GM12873 (cell line): ENCODE data around the gene RTP4.

Experiments
- TF ChIP-seq, protein P1 (sequence below): IDR thresholded peaks from 2 replicates; pipeline ENCODE4 v1.5.1; 2012; ENCODE audit warnings: low read depth, mild to moderate bottlenecking, moderate library complexity, low read length, control low read depth; ENCODE audit not compliant: insufficient read depth; ENCODE audit errors: missing control alignments

Gene RTP4

DNA sequence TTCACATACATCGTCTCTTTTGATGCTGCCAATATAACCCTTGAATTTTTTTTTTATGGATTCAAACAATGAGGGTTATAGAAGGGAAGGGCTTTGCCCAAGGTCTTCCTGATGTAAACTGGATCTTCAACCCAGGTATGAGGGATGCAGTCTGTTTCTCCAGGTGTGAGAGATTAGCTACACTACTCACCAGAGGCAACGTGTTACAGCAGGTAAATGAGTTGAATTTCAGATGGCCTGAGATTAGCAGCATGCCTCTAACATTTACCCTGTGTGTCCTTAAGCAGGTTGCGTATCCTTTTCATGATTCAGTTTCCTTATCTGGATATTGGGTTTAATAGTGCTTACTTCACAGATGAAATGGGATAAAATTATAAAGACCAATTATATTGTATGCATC lies 1.9 kb downstream of the RTP4 start:
- TF ChIP-seq, protein P1, sequence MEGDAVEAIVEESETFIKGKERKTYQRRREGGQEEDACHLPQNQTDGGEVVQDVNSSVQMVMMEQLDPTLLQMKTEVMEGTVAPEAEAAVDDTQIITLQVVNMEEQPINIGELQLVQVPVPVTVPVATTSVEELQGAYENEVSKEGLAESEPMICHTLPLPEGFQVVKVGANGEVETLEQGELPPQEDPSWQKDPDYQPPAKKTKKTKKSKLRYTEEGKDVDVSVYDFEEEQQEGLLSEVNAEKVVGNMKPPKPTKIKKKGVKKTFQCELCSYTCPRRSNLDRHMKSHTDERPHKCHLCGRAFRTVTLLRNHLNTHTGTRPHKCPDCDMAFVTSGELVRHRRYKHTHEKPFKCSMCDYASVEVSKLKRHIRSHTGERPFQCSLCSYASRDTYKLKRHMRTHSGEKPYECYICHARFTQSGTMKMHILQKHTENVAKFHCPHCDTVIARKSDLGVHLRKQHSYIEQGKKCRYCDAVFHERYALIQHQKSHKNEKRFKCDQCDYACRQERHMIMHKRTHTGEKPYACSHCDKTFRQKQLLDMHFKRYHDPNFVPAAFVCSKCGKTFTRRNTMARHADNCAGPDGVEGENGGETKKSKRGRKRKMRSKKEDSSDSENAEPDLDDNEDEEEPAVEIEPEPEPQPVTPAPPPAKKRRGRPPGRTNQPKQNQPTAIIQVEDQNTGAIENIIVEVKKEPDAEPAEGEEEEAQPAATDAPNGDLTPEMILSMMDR: no peak

DNA sequence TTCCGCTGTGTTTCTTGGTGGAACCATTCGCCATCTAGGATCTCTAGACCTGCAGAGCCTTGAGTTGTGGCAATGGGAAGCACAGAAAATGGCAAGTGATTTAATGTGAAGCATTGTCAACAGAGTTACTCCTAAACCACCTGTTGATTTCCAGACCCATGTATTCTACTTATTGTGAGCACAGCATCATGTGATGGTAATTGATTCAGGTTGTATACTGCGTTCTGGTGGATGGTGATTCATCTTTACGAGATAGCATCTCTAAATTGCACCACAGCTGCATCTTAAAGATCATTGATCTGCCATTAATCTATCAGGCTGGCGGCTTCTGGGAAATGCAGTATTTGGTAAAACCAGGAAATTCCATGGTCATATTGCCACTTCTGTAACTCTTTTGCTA lies 7.4 kb downstream of the RTP4 start:
- TF ChIP-seq, protein P1: no peak

DNA sequence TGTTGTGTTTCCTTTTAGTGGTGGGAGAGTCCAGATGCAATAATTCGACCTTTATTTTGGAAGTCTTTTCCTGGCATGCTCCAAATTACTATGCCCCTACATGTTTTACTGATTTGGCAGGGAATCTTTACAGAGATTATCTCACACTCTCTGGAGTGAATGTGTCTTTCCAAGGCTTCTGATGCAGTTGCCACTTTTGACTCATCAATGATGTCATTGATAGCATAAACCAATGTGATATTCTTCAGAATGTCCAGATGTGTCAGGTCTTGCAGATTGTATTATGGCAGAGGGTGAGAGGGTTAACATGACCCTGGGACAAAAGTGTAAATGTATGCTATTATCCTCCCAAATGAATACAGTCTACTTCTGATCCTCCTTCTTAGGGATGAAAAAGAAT lies 9.7 kb downstream of the RTP4 start:
- TF ChIP-seq, protein P1: no peak

DNA sequence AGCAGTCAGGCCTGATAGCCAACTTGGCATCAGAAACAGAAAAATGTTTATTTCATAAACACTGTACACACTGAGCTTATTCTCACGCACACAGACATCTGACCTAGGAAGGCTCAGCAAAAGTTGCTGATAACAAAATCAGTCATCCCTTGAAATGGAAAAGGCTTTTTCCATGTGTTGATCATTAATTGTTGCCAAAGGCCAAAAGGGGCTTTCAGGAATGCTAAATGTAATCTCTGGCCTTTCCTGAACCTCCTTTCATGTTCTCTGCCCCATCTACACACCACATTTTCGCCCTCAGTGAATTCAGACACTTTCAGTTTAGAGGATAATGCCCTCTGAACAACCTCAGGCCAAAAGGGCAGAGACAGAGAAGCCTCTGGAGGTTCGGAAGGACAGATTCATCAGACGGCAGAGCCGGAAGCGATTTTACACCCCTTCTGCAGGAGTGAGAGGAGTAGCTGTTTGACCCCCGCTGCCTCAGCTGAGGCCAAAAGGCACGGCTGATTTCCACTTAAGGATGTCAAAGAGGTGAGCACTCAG lies 14.5 kb downstream of the RTP4 start:
- TF ChIP-seq, protein P1: no peak

DNA sequence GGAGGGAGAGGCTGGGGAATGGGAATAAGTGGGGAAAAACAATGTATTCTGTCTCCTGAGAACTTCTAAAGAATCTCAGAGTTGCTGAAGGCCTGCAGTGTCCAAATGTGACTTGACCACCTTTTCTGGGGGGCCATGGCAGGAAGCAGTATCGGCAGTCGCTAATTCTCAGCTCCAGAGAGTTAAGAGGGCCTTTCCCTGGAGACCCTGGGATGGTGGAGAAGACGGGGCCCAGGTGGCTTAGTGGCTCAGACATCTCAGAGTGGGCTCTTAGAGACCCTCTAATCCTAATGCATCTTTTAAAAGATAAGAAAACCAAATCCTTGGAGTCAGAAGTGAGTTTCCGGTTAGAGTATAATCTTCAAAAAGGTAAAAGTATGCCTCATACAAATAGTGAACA lies 15.1 kb downstream of the RTP4 start:
- TF ChIP-seq, protein P1: no peak

DNA sequence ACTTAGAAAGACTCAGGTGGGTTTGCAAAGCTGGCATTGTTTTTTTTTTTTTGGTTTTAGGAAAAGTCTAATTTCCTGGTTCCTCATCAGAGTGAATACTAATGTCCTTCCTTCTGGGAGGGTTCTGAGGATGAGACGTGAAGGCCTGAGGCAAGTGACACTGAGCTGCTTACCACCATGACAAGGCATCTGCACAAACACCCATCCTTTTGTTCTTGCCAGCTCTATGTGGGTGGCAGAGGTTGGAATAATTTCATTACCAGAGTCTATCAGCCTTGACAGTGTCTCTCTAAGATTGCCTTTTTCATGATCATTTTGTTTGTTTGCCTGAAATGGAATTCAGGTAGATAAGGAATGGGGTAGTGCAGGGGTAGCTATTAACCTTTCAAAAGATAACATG lies 17.1 kb downstream of the RTP4 start:
- TF ChIP-seq, protein P1: no peak

DNA sequence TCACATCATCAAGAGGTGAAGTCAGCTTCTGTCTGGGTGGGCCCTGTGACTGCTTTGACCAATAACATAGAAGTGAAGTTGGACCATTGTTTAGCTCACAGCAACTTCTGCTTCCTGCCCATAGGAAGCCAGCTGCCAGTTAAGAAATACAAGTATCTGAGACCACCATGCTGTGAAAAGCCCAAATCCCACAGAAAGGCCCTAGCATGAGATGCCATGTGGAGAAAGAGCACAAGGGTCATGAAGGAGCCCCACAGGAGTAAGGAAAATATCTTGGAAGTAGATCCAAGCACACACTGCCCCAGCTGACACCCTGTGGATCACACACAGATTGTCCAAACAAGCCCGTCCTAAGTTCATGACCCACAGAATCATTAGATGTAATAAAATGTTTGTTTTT lies 28.5 kb downstream of the RTP4 start:
- TF ChIP-seq, protein P1: no peak

DNA sequence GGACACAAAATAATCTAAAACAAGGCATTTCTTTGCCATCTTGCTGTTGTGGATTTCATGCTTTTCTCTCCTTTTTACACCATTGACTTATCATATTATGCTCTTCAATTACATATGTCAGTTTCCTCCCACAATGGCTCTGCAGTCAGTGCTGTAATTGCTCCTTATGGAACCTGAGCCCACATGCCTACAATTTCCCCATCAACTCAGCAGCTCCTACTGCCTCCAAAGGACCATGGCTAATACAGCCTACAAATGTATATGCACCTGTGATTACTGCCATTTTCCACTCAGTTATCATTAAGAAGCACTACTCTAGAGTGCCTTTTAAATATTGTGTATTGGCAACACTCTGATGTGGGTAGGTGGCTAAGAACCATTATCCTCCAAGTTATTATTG lies 30.8 kb downstream of the RTP4 start:
- TF ChIP-seq, protein P1: no peak
